ENCODE measurements around the gene ACAA1.

Gene ACAA1

GRCh38 chr3:38168151-38169026, 31.5 kb upstream of the ACAA1 start:
- no peak overlapping the region; the same call in 1 of the 2 replicates for H3K4me3 ChIP-seq (ENCODE audit: low read length)
- TF ChIP-seq, protein P1, sequence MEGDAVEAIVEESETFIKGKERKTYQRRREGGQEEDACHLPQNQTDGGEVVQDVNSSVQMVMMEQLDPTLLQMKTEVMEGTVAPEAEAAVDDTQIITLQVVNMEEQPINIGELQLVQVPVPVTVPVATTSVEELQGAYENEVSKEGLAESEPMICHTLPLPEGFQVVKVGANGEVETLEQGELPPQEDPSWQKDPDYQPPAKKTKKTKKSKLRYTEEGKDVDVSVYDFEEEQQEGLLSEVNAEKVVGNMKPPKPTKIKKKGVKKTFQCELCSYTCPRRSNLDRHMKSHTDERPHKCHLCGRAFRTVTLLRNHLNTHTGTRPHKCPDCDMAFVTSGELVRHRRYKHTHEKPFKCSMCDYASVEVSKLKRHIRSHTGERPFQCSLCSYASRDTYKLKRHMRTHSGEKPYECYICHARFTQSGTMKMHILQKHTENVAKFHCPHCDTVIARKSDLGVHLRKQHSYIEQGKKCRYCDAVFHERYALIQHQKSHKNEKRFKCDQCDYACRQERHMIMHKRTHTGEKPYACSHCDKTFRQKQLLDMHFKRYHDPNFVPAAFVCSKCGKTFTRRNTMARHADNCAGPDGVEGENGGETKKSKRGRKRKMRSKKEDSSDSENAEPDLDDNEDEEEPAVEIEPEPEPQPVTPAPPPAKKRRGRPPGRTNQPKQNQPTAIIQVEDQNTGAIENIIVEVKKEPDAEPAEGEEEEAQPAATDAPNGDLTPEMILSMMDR (conservative IDR thresholded peaks at IDR 0.05; ENCODE audit: low read length), result no peak
- DNase-seq (ENCODE audit: low read depth), result peak; percentile 56

GRCh38 chr3:38167591-38167990, 30.7 kb upstream of the ACAA1 start:
- TF ChIP-seq, protein P1 (conservative IDR thresholded peaks at IDR 0.05; ENCODE audit: low read length), result no peak
- no peak for DNase-seq (ENCODE audit: low read depth)
- H3K4me3 ChIP-seq (ENCODE audit: low read length), result no peak overlapping the region; the same call in 1 of the 2 replicates

DNA sequence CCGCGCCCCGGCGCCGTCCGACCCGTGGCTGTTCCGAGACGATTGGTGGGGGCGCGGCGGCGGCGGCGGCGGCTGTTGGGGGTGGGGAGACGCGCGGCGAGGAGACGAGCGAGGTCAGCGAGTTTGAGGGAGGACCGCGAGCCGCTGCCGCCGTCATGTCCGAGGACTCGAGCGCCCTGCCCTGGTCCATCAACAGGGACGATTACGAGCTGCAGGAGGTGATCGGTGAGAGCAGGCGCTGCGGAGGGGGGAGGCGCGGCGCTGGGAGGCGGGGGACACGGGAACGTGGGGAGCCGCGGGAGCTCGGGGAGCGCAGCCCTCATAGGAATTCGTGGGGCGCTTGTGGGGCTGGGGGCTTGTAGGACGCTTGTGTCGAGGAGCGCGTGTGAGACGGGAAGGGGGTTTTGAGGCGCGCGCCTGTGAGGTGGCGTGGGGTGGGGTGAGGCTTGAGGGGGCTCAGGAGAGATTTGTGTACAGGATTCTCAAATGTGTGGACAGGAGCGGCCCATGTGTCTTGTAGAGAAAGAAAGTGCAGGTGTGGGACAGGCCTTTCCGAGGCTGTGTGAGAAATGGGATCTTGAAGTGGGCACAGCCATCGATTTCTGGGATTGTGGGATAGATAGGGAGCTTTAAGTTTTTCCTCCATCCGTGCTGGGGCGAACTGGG, 28.9 kb upstream of the ACAA1 start:
- DNase-seq (ENCODE audit: low read depth), result peak; percentile 51
- TF ChIP-seq, protein P1 (conservative IDR thresholded peaks at IDR 0.05; ENCODE audit: low read length), result no peak
- H3K4me3 ChIP-seq (ENCODE audit: low read length), result peak overlapping the region; percentile 64

DNA sequence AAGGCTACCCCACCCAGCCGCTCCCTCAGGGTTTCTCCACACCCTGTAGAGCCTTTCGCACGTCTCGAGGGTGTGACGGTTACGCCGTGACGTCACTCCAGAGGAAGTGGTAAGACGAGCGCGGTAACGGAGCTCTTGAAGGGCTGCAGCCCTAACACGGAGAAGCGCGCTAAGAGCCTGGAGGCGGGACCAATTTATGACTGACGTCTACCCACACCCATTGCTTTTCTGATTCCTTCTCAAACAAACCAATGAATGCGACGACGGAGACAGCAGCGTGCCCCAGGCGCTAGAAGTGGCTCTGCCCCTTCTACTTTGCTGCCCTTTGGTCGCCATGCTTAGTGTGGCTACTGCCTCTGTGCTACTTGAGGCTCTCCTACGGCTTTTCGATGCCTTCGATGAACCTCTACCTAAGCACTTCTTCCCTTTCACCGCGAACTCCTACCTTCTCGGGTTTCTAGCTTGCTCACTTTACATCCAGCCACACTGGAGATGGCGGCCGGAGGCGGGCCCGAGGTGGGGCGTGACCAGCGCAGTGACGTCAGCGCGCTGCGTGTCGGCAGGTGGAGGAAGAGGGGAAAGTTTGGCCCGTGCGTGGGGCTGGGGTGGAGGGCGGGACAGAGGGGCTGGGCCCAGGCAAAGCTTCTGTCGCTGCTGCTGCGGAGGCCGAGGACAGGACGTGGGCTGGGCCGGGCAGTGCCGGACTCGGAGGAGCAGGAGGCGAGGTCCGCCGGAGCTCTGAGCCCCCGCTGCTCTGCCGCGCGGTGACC, 28.2 kb upstream of the ACAA1 start, which contains the start of gene OXSR1:
TSS of gene OXSR1 (plus strand) at position 586 of the 770 bp plus-strand sequence. CDS start 340 bp downstream, outside the sequence.
- peak within 1 kb of the TSS; percentile 64 for H3K4me3 ChIP-seq (ENCODE audit: low read length)
- DNase-seq (ENCODE audit: low read depth), result peak; percentile 100
- TF ChIP-seq, protein P1 (conservative IDR thresholded peaks at IDR 0.05; ENCODE audit: low read length), result no peak

GRCh38 chr3:38164643-38164951, 27.7 kb upstream of the ACAA1 start:
- no peak for DNase-seq (ENCODE audit: low read depth)
- TF ChIP-seq, protein P1 (conservative IDR thresholded peaks at IDR 0.05; ENCODE audit: low read length), result no peak
- peak overlapping the region; percentile 64 for H3K4me3 ChIP-seq (ENCODE audit: low read length)

- TF ChIP-seq, protein P1 (conservative IDR thresholded peaks at IDR 0.05; ENCODE audit: low read length), result no peak
- H3K4me3 ChIP-seq (ENCODE audit: low read length), result peak overlapping the region; percentile 64
- DNase-seq (ENCODE audit: low read depth), result no peak
Measured at GRCh38 chr3:38163841-38164642, 27.1 kb upstream of the ACAA1 start.

All from AG10803 (cell line).